OCI-LY3 (cell line): Measurements from ENCODE around the gene ANKS6.

ENCODE experiments used
- H2AFZ ChIP-seq: fragments of 200-600, 300-600 bp; shearing (Covaris generic); 2 replicates; pipeline ENCODE4 v1.6.0; 2014; ENCODE audit warnings: antibody characterized with exemption, low read depth, low read length
- H3K27ac ChIP-seq: fragments of 200-600, 300-600 bp; sonication (generic); 2 replicates; pipeline ENCODE4 v1.5.1; 2014; ENCODE audit warnings: mild to moderate bottlenecking, low read length, moderate library complexity, mixed read lengths
- H3K27me3 ChIP-seq: fragments of 200-600, 300-600 bp; sonication (generic); 2 replicates; pipeline ENCODE4 v1.6.1; 2014; ENCODE audit warnings: low read depth, low read length, mixed read lengths
- H3K36me3 ChIP-seq: fragments of 200-600, 300-600 bp; sonication (generic); replicated peaks from 2 replicates; pipeline ENCODE3; 2014; ENCODE audit warnings: low read depth, low read length, mixed read lengths
- H3K4me1 ChIP-seq: fragments of 300-600, 200-600 bp; sonication (generic); 2 replicates; pipeline ENCODE4 v1.6.1; 2014; ENCODE audit warnings: low read length, mixed read lengths
- H3K4me2 ChIP-seq: fragments of 200-600, 300-600 bp; sonication (generic); 2 replicates; pipeline ENCODE4 v1.6.1; 2014; ENCODE audit warnings: low read length, mixed read lengths
- H3K4me3 ChIP-seq: fragments of 300-600, 200-600 bp; sonication (generic); 2 replicates; pipeline ENCODE4 v1.5.1; 2014; ENCODE audit warnings: antibody characterized with exemption, mild to moderate bottlenecking, low read length, moderate library complexity
- H3K79me2 ChIP-seq: fragments of 300-600, 200-600 bp; shearing (Covaris generic); 2 replicates; pipeline ENCODE4 v1.6.1; 2014; ENCODE audit warnings: mild to moderate bottlenecking, low read length, mixed read lengths
- H3K9ac ChIP-seq: fragments of 300-600, 200-600 bp; shearing (Covaris generic); 2 replicates; pipeline ENCODE4 v1.6.0; 2014; ENCODE audit warnings: mild to moderate bottlenecking, low read length, moderate library complexity
- H3K9me3 ChIP-seq: fragments of 200-600, 300-600 bp; shearing (Covaris generic); 2 replicates; pipeline ENCODE4 v1.6.1; 2014; ENCODE audit warnings: low read length, mixed read lengths; ENCODE audit not compliant: insufficient read depth
- H4K20me1 ChIP-seq: fragments of 200-600, 300-600 bp; sonication (generic); 2 replicates; pipeline ENCODE4 v1.6.1; 2016; ENCODE audit warnings: low read length, mixed read lengths; ENCODE audit not compliant: insufficient read depth
- EZH2phosphoT487 ChIP-seq: fragments of 200-600 bp; shearing (Covaris generic); IDR thresholded peaks from 2 replicates; pipeline ENCODE4 v1.6.1; 2018; ENCODE audit warnings: antibody characterized with exemption, mixed run types, low read depth
- TF ChIP-seq, protein P1 (sequence below): fragments of 200-600, 300-600 bp; sonication (generic); IDR thresholded peaks from 2 replicates; pipeline ENCODE4 v1.5.1; 2014; ENCODE audit warnings: antibody characterized with exemption, low read length, low read depth

ANKS6 gene

GRCh38 chr9:98721643-98722042, 74.7 kb downstream of the ANKS6 start:
- H2AFZ ChIP-seq = no peak overlapping the region
- H3K4me1 ChIP-seq = no peaks in the 10 kb centered on the region
- 0 out of 2 replicates have a peak, but pooled peaks cover 3% of the 10 kb centered on the region for H4K20me1 ChIP-seq
- no peaks in the 10 kb centered on the region for H3K79me2 ChIP-seq
- TF ChIP-seq EZH2phosphoT487 = no peak
- TF ChIP-seq, protein P1, sequence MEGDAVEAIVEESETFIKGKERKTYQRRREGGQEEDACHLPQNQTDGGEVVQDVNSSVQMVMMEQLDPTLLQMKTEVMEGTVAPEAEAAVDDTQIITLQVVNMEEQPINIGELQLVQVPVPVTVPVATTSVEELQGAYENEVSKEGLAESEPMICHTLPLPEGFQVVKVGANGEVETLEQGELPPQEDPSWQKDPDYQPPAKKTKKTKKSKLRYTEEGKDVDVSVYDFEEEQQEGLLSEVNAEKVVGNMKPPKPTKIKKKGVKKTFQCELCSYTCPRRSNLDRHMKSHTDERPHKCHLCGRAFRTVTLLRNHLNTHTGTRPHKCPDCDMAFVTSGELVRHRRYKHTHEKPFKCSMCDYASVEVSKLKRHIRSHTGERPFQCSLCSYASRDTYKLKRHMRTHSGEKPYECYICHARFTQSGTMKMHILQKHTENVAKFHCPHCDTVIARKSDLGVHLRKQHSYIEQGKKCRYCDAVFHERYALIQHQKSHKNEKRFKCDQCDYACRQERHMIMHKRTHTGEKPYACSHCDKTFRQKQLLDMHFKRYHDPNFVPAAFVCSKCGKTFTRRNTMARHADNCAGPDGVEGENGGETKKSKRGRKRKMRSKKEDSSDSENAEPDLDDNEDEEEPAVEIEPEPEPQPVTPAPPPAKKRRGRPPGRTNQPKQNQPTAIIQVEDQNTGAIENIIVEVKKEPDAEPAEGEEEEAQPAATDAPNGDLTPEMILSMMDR = no peak
- H3K9me3 ChIP-seq = no peaks in the 10 kb centered on the region
- H3K9ac ChIP-seq = no peak overlapping the region
- no peak overlapping the region for H3K27ac ChIP-seq
- no peaks in the 10 kb centered on the region for H3K36me3 ChIP-seq
- peaks cover 57% of the 10 kb centered on the region for H3K27me3 ChIP-seq
- no peak overlapping the region for H3K4me3 ChIP-seq
- H3K4me2 ChIP-seq = no peak overlapping the region

DNA sequence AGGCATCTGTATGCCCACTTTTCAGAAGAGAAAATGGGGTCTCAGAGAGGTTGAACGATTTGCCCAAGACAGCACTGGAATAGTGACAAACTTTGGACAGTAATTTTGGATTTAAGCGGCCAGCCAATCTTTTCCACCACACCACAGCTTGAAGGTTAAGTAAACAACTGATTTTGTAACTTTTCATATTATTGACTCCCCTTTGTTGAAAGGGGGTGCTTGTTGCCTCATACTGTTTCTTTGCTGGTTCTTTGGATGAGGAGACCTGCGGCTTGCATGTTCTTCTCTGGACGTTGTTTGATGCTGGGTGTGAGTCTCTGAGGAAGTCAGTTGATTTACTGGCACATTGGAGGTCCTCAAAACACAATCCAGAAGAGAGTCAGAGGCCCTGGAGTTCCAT, 76.0 kb downstream of the ANKS6 start:
- H3K27me3 ChIP-seq = peaks cover 50% of the 10 kb centered on the region
- H2AFZ ChIP-seq = no peak overlapping the region
- H3K4me2 ChIP-seq = no peak overlapping the region
- no peak overlapping the region for H3K4me3 ChIP-seq
- TF ChIP-seq, protein P1 = no peak
- no peak for TF ChIP-seq EZH2phosphoT487
- H3K9me3 ChIP-seq = no peaks in the 10 kb centered on the region
- H3K36me3 ChIP-seq = no peaks in the 10 kb centered on the region
- no peak overlapping the region for H3K9ac ChIP-seq
- 0 out of 2 replicates have a peak, but pooled peaks cover 3% of the 10 kb centered on the region for H4K20me1 ChIP-seq
- no peaks in the 10 kb centered on the region for H3K79me2 ChIP-seq
- H3K27ac ChIP-seq = no peak overlapping the region
- no peaks in the 10 kb centered on the region for H3K4me1 ChIP-seq

DNA sequence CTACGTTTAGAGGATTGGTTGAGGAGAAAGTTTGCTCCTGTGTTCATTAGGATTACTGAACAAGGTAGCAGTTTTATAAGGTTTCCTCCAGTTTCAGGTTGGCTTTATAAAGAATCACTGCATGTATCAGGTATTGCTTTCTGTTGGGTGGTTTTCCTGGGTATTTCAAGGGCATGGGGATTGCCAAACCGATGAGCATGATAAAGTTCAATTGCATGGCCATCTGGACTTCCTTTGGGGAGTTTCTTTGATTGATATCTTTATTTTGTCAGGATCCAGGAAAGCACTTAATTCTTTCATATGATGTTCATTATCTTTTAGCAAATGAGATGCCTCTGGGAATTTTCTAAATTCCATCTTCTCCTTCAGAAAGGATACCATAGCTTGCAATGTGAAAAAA, 77.3 kb downstream of the ANKS6 start:
- Histone ChIP-seq H3K9me3 (no peaks in the 10 kb centered on the region), H3K4me2 (no peak overlapping the region), H4K20me1 (no peaks in the 10 kb centered on the region), H3K27me3 (peaks cover 43% of the 10 kb centered on the region), H3K9ac (no peak overlapping the region), H3K36me3 (no peaks in the 10 kb centered on the region), H3K27ac (no peak overlapping the region), H3K4me1 (no peaks in the 10 kb centered on the region), H2AFZ (no peak overlapping the region), H3K4me3 (no peak overlapping the region), H3K79me2 (no peaks in the 10 kb centered on the region)
- TF ChIP-seq, protein P1 = no peak
- TF ChIP-seq EZH2phosphoT487 = no peak

GRCh38 chr9:98714833-98715232, 81.5 kb downstream of the ANKS6 start:
- Histone ChIP-seq H3K9ac (no peak overlapping the region), H3K4me2 (no peak overlapping the region), H2AFZ (no peak overlapping the region)

More at GRCh38 chr9:98714833-98715232, 81.5 kb downstream of the ANKS6 start:
- H3K36me3 ChIP-seq = no peaks in the 10 kb centered on the region
- H3K4me1 ChIP-seq = peaks cover 6% of the 10 kb centered on the region; the same call in 1 of the 2 replicates
- no peaks in the 10 kb centered on the region for H3K9me3 ChIP-seq
- no peak for TF ChIP-seq EZH2phosphoT487
- TF ChIP-seq, protein P1 = no peak
- H3K27ac ChIP-seq = no peak overlapping the region
- H3K4me3 ChIP-seq = no peak overlapping the region
- no peaks in the 10 kb centered on the region for H3K79me2 ChIP-seq
- H4K20me1 ChIP-seq = no peaks in the 10 kb centered on the region
- H3K27me3 ChIP-seq = peaks cover 37% of the 10 kb centered on the region
